HG03064 (cell line): ENCODE measurements around the gene MYL6B.
"Not testable (repeated sequence)": the region's sequence is repeated elsewhere in the genome, so short reads cannot be mapped to it uniquely, and the experiment has no call there.

ENCODE experiments used
- ATAC-seq: cut with Tn5 transposase; IDR thresholded peaks from one replicate; pipeline ENCODE4 v1.9.1; 2021; ENCODE audit warnings: low read depth; ENCODE audit not compliant: unreplicated experiment

Gene MYL6B

GRCh38 chr12:56152132-56152755 is at the start of gene MYL6B:
MYL6B (plus strand) TSS chr12:56152587; CDS start chr12:56153919, 1,332 bp downstream.
- ATAC-seq, result peak; percentile 74

GRCh38 chr12:56102683-56103065 is 49.7 kb upstream of the MYL6B start:
- ATAC-seq, result no peak

- ATAC-seq, result no peak
These were observed 49.2 kb upstream of the MYL6B start for GRCh38 chr12:56103066-56103711.

- no peak for ATAC-seq
These were observed 48.6 kb upstream of the MYL6B start for GRCh38 chr12:56103823-56104108.

- ATAC-seq, result peak; percentile 96
These were observed 48.1 kb upstream of the MYL6B start, which contains the start of gene PA2G4 for GRCh38 chr12:56104109-56104814. PA2G4 (plus strand) TSS chr12:56104559; CDS start chr12:56104738, 179 bp downstream.

- peak; percentile 12 for ATAC-seq
These were observed 47.4 kb upstream of the MYL6B start for GRCh38 chr12:56104815-56105608.

- ATAC-seq, result no peak
These were observed 46.8 kb upstream of the MYL6B start for GRCh38 chr12:56105609-56105902.

GRCh38 chr12:56107242-56107641 is 45.1 kb upstream of the MYL6B start:
- ATAC-seq, result no peak

GRCh38 chr12:56110571-56110970 is 41.8 kb upstream of the MYL6B start:
- ATAC-seq, result no peak

- no peak for ATAC-seq
These were observed 38.3 kb upstream of the MYL6B start for GRCh38 chr12:56114084-56114483.

- ATAC-seq, result no peak
These were observed 37.1 kb upstream of the MYL6B start for GRCh38 chr12:56115329-56115728.

- peak; percentile 37 for ATAC-seq
These were observed 35.9 kb upstream of the MYL6B start, which contains the start of gene RPL41 for GRCh38 chr12:56116267-56117081. RPL41 (plus strand) TSS chr12:56116633.

- not testable (repeated sequence) for ATAC-seq
These were observed 35.2 kb upstream of the MYL6B start for GRCh38 chr12:56117082-56117706.

GRCh38 chr12:56117778-56118687 is 34.4 kb upstream of the MYL6B start, which contains the start of gene ZC3H10:
ZC3H10 (plus strand) TSS chr12:56118266; CDS start chr12:56120563, 2,297 bp downstream.
- ATAC-seq, result peak; percentile 75

- ATAC-seq, result no peak
These were observed 33.6 kb upstream of the MYL6B start for GRCh38 chr12:56118688-56119357.

- no peak for ATAC-seq
These were observed 33.0 kb upstream of the MYL6B start for GRCh38 chr12:56119361-56119796.

GRCh38 chr12:56120158-56120846 is 32.1 kb upstream of the MYL6B start:
- no peak for ATAC-seq
